ENCODE measurements around the gene VPS13A.

GRCh38 chr9:77161966-77162365 lies 15.4 kb upstream of the VPS13A start:
- TF ChIP-seq POLR2A (IDR thresholded peaks at IDR 0.05) = no peak
- no peak for TF ChIP-seq CTCF (IDR thresholded peaks at IDR 0.05)
